ENCODE measurements around the gene CDC14A. TPM values are rescaled to one million over a fixed set of nuclear protein-coding genes. Genes with fewer than 3 reads are reported as not detected.

CDC14A gene
- polyA plus RNA-seq, 1 of the 3 experiments (the other 2 are of a cell fraction) = 2.2 TPM

Other genes starting within 250 kb of the CDC14A start
- 0.48 and 0.58 TPM in 2 replicates for gene SASS6, start 219.6 kb upstream of the CDC14A start, polyA plus RNA-seq (2012; rRNA removed)
- gene TRMT13, start 219.3 kb upstream of the CDC14A start, polyA plus RNA-seq (2012; rRNA removed) = 7.6 and 12.6 TPM in 2 replicates
- gene LRRC39, start 174.2 kb upstream of the CDC14A start, polyA plus RNA-seq (2012; rRNA removed) = 1.6 and 3.0 TPM in 2 replicates
- 2.0 and 3.6 TPM in 2 replicates for gene DBT, start 102.7 kb upstream of the CDC14A start, polyA plus RNA-seq (2012; rRNA removed)
- 17.3 and 24.3 TPM in 2 replicates for gene RTCA, start 86.3 kb upstream of the CDC14A start, polyA plus RNA-seq (2012; rRNA removed)
- gene GPR88, start 185.6 kb downstream of the CDC14A start, polyA plus RNA-seq (2012; rRNA removed) = 0.03 TPM in 2 replicates

Data from SK-N-SH (cell line).